GM20000 (cell line): ENCODE results near the gene UXS1.

Experiments
- DNase-seq: peaks from one replicate; pipeline ENCODE4 v3.0.0; 2012; ENCODE audit warnings: low spot score
- CTCF ChIP-seq: IDR thresholded peaks from 2 replicates; pipeline ENCODE4 v1.5.1; 2012; ENCODE audit warnings: mild to moderate bottlenecking, control low read depth; ENCODE audit errors: extremely low read depth, missing control alignments

UXS1 gene

DNA sequence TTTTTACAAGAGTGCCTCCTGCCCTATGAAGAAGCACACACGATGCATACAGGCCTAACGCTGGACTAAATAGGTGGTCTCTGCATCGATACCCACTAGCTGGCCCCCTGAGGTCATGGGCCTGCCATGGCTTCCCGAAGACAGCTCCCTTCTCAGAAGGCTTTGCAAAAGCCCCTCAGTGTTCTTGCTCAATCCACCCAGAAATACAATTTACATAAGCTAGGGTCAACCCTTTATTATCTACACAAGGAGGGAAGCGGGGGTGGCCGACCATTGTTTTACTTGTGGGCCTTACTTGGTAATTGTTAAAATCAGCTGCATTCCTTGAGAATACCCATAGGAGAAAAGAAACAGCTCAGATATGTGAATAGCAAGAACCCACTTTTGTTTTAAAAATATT, 28.5 kb downstream of the UXS1 start:
- TF ChIP-seq CTCF = no peak
- DNase-seq = no peak

GRCh38 chr2:106165029-106165428, 29.1 kb downstream of the UXS1 start:
- DNase-seq = no peak
- TF ChIP-seq CTCF = no peak

GRCh38 chr2:106163948-106164545, 30.1 kb downstream of the UXS1 start:
- DNase-seq = no peak
- TF ChIP-seq CTCF = no peak

- no peak for DNase-seq
- no peak for TF ChIP-seq CTCF
Measured at GRCh38 chr2:106161938-106162820, 31.9 kb downstream of the UXS1 start.

- TF ChIP-seq CTCF = no peak
- no peak for DNase-seq
Measured at GRCh38 chr2:106161341-106161740, 32.8 kb downstream of the UXS1 start.

GRCh38 chr2:106160786-106161261, 33.3 kb downstream of the UXS1 start:
- TF ChIP-seq CTCF = no peak
- DNase-seq = no peak
